ENCODE data around the gene MEOX1. TPM values are rescaled to one million over a fixed set of nuclear protein-coding genes. Genes with fewer than 3 reads are reported as not detected.

The MEOX1 gene
- total RNA-seq, 1 experiment from 2014 or later, result not detected

DNA sequence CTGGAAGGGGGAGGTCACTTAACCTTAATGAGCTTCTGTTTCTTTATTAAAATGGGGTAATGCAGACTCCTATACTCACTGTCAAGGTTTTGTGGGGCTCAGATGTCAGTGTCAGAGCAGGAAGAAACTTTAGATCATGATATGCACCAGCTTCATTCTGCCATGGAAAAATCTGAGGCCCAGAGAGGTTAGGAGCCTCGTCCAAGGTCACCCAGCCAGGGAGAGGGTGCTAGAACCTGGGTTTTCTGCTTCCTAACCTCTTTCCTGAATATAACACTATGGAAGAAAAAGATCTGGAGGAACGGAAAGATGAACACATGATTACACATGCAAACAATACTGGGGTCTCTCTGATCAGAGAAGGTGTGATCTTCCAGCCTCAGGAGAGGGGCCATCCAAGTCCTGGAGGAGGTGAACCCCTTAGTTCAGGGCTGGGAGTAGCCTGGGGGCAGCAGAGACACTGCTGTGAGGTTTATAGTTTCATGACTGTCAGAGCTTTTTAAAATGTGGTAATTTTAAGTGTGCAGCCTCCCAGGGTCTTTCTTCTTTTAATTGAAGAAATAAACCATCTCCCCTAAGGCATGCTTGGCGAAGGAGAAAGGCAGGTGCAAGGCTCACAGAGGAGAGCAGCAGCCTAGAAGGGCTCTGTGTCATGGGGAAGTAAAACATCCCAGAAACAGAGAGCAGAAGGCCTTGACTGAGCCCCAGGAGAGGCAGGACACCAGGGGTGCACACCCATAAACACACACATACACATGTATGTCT, 10.2 kb upstream of the MEOX1 start:
- no peak overlapping the region for H3K14ac ChIP-seq (ENCODE audit: insufficient read depth, low read length)
- no peaks in the 10 kb centered on the region for H3K79me2 ChIP-seq (ENCODE audit: insufficient read depth, low read length)
- Mint-ChIP-seq H3K36me3 (ENCODE audit: insufficient read depth in 1 of 3, low read depth in 3 of 3) (no peaks in the 10 kb centered on the region), H3K27me3 (ENCODE audit: low read depth) (no peaks in the 10 kb centered on the region), H3K27ac (no peak overlapping the region), H3K4me3 (no peak overlapping the region), H3K9me3 (no peaks in the 10 kb centered on the region), H3K4me1 (peaks cover 24 to 38% of the 10 kb centered on the region in 2 experiments)
- no peaks in the 10 kb centered on the region for H3K23me2 ChIP-seq (ENCODE audit: insufficient read length, low read depth, low read length, poor library complexity, severe bottlenecking)
- no peaks in the 10 kb centered on the region for H4K20me1 ChIP-seq (ENCODE audit: control insufficient read depth, insufficient read depth, insufficient read length)
- H3K79me1 ChIP-seq (ENCODE audit: insufficient read depth, low read depth, low read length, poor library complexity, severe bottlenecking), result no peaks in the 10 kb centered on the region
- no peak overlapping the region for H2BK120ac ChIP-seq (ENCODE audit: low read depth, low read length, poor library complexity, severe bottlenecking)
- no peak overlapping the region for H2AFZ ChIP-seq (ENCODE audit: low read length)
- TF ChIP-seq, protein P1, sequence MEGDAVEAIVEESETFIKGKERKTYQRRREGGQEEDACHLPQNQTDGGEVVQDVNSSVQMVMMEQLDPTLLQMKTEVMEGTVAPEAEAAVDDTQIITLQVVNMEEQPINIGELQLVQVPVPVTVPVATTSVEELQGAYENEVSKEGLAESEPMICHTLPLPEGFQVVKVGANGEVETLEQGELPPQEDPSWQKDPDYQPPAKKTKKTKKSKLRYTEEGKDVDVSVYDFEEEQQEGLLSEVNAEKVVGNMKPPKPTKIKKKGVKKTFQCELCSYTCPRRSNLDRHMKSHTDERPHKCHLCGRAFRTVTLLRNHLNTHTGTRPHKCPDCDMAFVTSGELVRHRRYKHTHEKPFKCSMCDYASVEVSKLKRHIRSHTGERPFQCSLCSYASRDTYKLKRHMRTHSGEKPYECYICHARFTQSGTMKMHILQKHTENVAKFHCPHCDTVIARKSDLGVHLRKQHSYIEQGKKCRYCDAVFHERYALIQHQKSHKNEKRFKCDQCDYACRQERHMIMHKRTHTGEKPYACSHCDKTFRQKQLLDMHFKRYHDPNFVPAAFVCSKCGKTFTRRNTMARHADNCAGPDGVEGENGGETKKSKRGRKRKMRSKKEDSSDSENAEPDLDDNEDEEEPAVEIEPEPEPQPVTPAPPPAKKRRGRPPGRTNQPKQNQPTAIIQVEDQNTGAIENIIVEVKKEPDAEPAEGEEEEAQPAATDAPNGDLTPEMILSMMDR (conservative IDR thresholded peaks at IDR 0.05), result no peak
- no peak overlapping the region for H3T11ph ChIP-seq (ENCODE audit: low read length)
- no peak overlapping the region for H2BK5ac ChIP-seq (ENCODE audit: insufficient read length, low read length)
- H3K27me3 ChIP-seq (ENCODE audit: insufficient read depth, low read length), result no peaks in the 10 kb centered on the region
- H2BK20ac ChIP-seq (ENCODE audit: low read depth, low read length, poor library complexity, severe bottlenecking), result no peak overlapping the region
- H2BK12ac ChIP-seq (ENCODE audit: insufficient read length, low read depth, low read length), result no peak overlapping the region
- no peak for DNase-seq
- no CpG with 5 or more reads among the region's 3 CpGs for WGBS (ENCODE audit: extremely low coverage, insufficient read length, low lambda C conversion rate)
- no peak overlapping the region for H3K27ac ChIP-seq (ENCODE audit: insufficient read length, low read depth, low read length)
- no peak overlapping the region for H3K4me2 ChIP-seq (ENCODE audit: insufficient read depth, insufficient read length, low read length)
- no peak overlapping the region for H2AK5ac ChIP-seq (ENCODE audit: insufficient read length, low read length)
- H3K56ac ChIP-seq (ENCODE audit: insufficient read length, low read depth, low read length), result no peak overlapping the region
- H3K4ac ChIP-seq (ENCODE audit: low read depth, low read length), result no peak overlapping the region
- H2BK15ac ChIP-seq (ENCODE audit: low read depth, low read length), result no peak overlapping the region
- H3K9ac ChIP-seq (ENCODE audit: extremely low read depth, insufficient read length, low read length), result no peak overlapping the region
- H4K5ac ChIP-seq (ENCODE audit: insufficient read length, low read depth, low read length), result no peak overlapping the region
- no peak overlapping the region for H4K8ac ChIP-seq (replicated peaks; ENCODE audit: insufficient read length, low read depth, low read length)
- no peaks in the 10 kb centered on the region for H3K9me3 ChIP-seq (ENCODE audit: control insufficient read depth, low read depth, low read length)
- H4K91ac ChIP-seq (ENCODE audit: insufficient read length, low read depth, low read length), result no peak overlapping the region
- 0 out of 2 replicates have a peak, but pooled peaks cover 3% of the 10 kb centered on the region for H3K4me1 ChIP-seq (ENCODE audit: insufficient read depth, low read length)
- no peak overlapping the region for H3K23ac ChIP-seq (ENCODE audit: insufficient read length, low read depth, low read length)
- H3K18ac ChIP-seq (ENCODE audit: insufficient read length, low read depth, low read length), result no peak overlapping the region
